ENCODE measurements around the gene GAS2L3.

DNA sequence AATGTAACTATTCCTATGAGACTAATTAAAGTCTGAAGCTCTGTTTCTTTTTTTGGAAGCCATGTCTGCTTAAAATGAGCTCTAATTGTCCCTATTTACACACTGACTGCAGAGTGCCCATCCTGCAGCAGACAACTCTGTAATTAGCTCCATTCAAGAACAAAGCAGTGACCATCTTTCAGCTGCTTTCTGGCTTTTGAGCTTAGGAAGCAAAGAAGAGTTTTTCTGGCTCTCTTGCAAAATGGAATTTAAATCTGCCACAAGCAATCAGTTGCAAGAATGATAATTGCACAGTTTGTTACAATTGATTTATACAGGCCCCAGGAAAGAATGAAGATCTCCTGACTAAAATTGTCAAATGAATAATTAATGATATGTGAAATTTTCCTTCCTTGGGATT, 83.4 kb downstream of the GAS2L3 start:
- no peak for TF ChIP-seq POLR2AphosphoS5 (IDR thresholded peaks at IDR 0.05; ENCODE audit: insufficient read depth in 1 of 2, low read depth in 1 of 2)
- no peak for TF ChIP-seq POLR2A (IDR thresholded peaks at IDR 0.05)
